Body of pancreas (tissue), 4 donors: ENCODE measurements around the gene MXD3. TPM values are rescaled to one million over a fixed set of nuclear protein-coding genes. Genes with fewer than 3 reads are reported as not detected.

Source experiments
- ATAC-seq: fragments of 150-250 bp; one replicate; pipeline ENCODE4 v1.9.1; 2016
- DNase-seq, 4 donors: peaks; one replicate each; pipeline ENCODE4 v3.0.0-alpha.2; 2019
- H3K27ac ChIP-seq, 4 donors: fragments of 200-600 bp; sonication (generic); 1 replicate in 3 of 4; 2 replicates in 1 of 4; pipeline versions ENCODE4 v1.5.1 to v1.6.1; 2016 to 2019; ENCODE audit warnings: mild to moderate bottlenecking in 1 of 4, mixed read lengths in 1 of 4, moderate library complexity in 1 of 4
- H3K27me3 ChIP-seq, 2 donors: fragments of 200-600 bp; sonication (generic); one replicate each; pipeline ENCODE4 v1.6.0; 2016; ENCODE audit warnings: mild to moderate bottlenecking in 1 of 2
- H3K36me3 ChIP-seq, 2 donors: fragments of 200-600 bp; sonication (generic); replicated peaks in 1 of 2; 2 replicates each; pipeline ENCODE4 v1.5.1; 2016; ENCODE audit warnings: low read depth in 2 of 2; ENCODE audit not compliant: insufficient read depth in 1 of 2
- H3K4me1 ChIP-seq: fragments of 200-600 bp; sonication (generic); one replicate; pipeline ENCODE4 v1.6.0; 2016
- H3K4me3 ChIP-seq, 2 donors: fragments of 200-600 bp; sonication (generic); 1 replicate in 1 of 2; 2 replicates in 1 of 2; pipeline ENCODE4 v1.5.1; 2016 to 2019
- H3K9me3 ChIP-seq, 3 donors: fragments of 200-600 bp; sonication (generic); 1 replicate in 2 of 3; 2 replicates in 1 of 3; pipeline ENCODE4 v1.5.1; 2016
- POLR2A ChIP-seq, 3 donors: fragments of 450-650 bp; IDR thresholded peaks; one replicate each; pipeline ENCODE4 v1.6.1; 2016; ENCODE audit warnings: antibody characterized with exemption in 3 of 3, mild to moderate bottlenecking in 2 of 3
- WGBS, 2 donors: methylation state at CpG; one replicate each; pipeline ENCODE4 v1.1.5; 2017; 5-methylcytosine and 5-hydroxymethylcytosine counted together
- intact Hi-C: fragments of 100-400 bp; cut with DNase I; formaldehyde crosslinking; loops from one replicate; pipeline ENCODE4 v1.15.1; 2023
- total RNA-seq, 2 donors: library from RNA; depleted of rRNA; stranded (reverse); fragments of >200 nt; gene quantifications; one replicate each; pipeline ENCODE4 v1.1.0, GENCODE V29; 2016
- TF ChIP-seq, protein P1 (sequence below), 7 experiments: fragments of 450-650 bp in 4 of 7; fragments of 200-600 bp in 3 of 7; sonication (generic) in 3 of 7; IDR thresholded peaks; one replicate each; pipeline ENCODE4 v1.5.1; 2016 to 2019; ENCODE audit warnings: antibody characterized with exemption in 7 of 7

MXD3 gene
- total RNA-seq, 2 donors from 2014 or later, result 13.2 to 21.4 TPM

DNA sequence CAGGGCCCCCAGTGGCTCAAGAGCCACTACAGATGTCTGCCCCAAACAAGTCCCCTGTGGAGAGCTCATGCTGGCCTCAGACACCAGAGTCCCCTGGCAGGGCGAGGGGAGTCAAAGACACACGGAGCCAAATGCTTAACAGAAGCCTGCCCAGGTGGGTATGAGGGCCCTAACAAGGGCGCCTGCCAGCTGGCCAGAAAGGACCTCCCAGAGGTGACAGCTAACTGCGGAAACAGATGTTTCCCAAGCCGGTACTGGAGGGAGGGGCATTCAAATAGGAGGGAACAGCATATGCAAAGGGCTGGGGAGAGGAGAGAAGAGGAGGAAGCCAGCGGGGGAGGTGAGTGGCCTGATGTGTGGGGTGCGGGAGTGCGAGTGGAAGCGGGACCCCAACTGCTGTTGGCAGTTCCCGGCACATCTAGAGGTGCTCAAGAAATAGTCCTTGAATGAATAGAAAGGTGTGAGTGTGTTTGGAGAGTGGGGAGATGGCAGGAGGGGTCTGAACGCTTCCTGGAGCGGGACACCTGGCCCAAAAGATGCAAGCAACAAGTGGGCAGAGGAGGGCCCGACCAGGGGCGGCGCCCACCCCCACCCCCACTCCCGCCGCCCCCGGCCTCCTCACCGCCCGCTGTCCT lies 824 bp downstream of the MXD3 start:
- Histone ChIP-seq H3K9me3 (no peaks in the 10 kb centered on the region), H3K27me3 (no peaks in the 10 kb centered on the region), H3K27ac (peak overlapping the region in 1 of 4 donors; percentile 69), H3K4me3 (no peak overlapping the region), H3K4me1 (peaks cover 62% of the 10 kb centered on the region), H3K36me3 (peaks cover 0 to 8% of the 10 kb centered on the region in 2 donors)
- 41 to 54% methylated on average over 15 to 20 of the region's 20 CpGs for WGBS, 2 donors
- DNase-seq, result no peak
- intact Hi-C loops, result loop anchor here (5.0 to 10.0 kb wide), 2 partner anchors 66 to 164 kb away; partner anchors contain the start of gene DBN1
- ATAC-seq, result no peak
- TF ChIP-seq, protein P1, sequence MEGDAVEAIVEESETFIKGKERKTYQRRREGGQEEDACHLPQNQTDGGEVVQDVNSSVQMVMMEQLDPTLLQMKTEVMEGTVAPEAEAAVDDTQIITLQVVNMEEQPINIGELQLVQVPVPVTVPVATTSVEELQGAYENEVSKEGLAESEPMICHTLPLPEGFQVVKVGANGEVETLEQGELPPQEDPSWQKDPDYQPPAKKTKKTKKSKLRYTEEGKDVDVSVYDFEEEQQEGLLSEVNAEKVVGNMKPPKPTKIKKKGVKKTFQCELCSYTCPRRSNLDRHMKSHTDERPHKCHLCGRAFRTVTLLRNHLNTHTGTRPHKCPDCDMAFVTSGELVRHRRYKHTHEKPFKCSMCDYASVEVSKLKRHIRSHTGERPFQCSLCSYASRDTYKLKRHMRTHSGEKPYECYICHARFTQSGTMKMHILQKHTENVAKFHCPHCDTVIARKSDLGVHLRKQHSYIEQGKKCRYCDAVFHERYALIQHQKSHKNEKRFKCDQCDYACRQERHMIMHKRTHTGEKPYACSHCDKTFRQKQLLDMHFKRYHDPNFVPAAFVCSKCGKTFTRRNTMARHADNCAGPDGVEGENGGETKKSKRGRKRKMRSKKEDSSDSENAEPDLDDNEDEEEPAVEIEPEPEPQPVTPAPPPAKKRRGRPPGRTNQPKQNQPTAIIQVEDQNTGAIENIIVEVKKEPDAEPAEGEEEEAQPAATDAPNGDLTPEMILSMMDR (IDR thresholded peaks at IDR 0.05), result no peak
- no peak for TF ChIP-seq POLR2A (IDR thresholded peaks at IDR 0.05)

DNA sequence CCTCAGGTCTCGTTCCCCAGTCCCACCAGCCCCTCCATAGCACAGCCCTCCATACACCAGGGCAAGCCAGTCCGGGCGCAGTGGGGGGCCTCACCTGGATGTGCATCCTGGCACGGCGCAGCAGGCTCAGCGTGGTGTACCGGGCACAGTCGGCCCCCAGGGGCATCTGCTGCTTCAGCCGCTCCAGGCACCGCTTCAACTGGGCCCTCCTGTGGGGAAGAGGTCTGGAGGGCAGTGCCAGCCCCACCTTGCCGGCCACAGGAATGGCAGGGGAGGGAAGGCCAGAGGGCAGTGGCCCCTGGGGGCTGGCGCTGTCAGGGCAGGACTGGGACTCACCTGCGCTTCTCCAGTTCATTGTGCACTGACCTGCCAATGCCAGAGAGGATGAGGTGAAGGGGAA lies 1.4 kb downstream of the MXD3 start:
- DNase-seq, result no peak
- H3K4me1 ChIP-seq, result peaks cover 67% of the 10 kb centered on the region

DNA sequence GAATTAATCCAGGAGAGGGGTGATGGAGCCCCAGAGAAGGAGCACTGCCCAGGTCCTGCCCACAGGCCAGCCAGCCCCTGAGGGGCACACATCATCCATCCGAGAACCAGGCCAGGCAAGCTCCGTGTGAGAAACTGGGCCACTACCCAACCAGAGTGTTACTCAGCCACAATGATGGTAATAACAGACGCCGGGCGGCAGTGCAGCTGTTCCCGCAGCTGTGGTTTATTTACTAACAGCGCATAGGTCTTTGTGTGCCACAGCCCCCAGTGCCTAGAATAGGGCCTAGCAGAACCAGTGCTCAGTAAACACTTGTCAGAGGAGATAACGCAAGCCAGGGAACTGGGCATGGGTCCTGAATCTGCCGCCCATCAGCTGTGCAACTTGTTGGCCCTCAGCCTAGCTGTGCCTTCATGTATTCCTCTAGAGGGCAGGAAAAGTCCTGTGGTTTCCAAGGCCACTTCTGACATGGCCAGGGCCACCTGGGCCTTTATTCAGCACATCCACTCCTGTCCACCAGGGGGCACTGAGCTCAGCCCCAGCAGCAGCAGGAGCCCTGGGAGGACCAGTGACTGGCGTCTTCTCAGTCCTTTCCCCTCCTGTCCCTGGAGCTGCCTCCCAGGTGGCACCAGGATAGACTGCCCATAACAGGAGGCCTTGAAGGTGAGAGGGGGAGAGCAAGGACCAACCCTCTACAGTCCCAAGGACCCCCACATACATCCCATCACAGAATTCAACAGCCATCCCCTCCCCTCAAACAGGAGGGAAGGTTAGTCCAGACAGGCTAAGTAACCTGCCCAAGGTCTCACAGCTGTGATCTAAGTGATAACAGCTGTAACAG lies 2.1 kb downstream of the MXD3 start:
- Histone ChIP-seq H3K9me3 (no peaks in the 10 kb centered on the region), H3K4me3 (no peak overlapping the region), H3K27me3 (no peaks in the 10 kb centered on the region), H3K27ac (peak overlapping the region; percentile 50 to 74 (median 60)), H3K4me1 (peaks cover 75% of the 10 kb centered on the region), H3K36me3 (peaks cover 0 to 8% of the 10 kb centered on the region in 2 donors)
- intact Hi-C loops, result loop anchor here (5.0 to 10.0 kb wide), 2 partner anchors 68 to 165 kb away; partner anchors contain the start of gene DBN1
- ATAC-seq (peak; percentile 36), DNase-seq (peak; percentile 69 to 75 (median 70))
- 48 to 55% methylated on average over 10 of the region's 10 CpGs for WGBS, 2 donors
- TF ChIP-seq, protein P1 (IDR thresholded peaks at IDR 0.05), result peak in 6 of 7 experiments; percentile 50 to 73 (median 62)
- no peak for TF ChIP-seq POLR2A (IDR thresholded peaks at IDR 0.05)

More for the DNA sequence above, 1.4 kb downstream of the MXD3 start:
- peaks cover 0 to 8% of the 10 kb centered on the region in 2 donors for H3K36me3 ChIP-seq
- ATAC-seq, result no peak
- intact Hi-C loops, result loop anchor here (5.0 to 10.0 kb wide), 2 partner anchors 67 to 164 kb away; partner anchors contain the start of gene DBN1
- peak overlapping the region in 1 of 4 donors; percentile 69 for H3K27ac ChIP-seq
- H3K4me3 ChIP-seq, result no peak overlapping the region
- H3K9me3 ChIP-seq, result no peaks in the 10 kb centered on the region
- no peak for TF ChIP-seq POLR2A (IDR thresholded peaks at IDR 0.05)
- TF ChIP-seq, protein P1 (IDR thresholded peaks at IDR 0.05), result no peak
- no peaks in the 10 kb centered on the region for H3K27me3 ChIP-seq
- 87 to 91% methylated on average over 7 to 11 of the region's 13 CpGs for WGBS, 2 donors

DNA sequence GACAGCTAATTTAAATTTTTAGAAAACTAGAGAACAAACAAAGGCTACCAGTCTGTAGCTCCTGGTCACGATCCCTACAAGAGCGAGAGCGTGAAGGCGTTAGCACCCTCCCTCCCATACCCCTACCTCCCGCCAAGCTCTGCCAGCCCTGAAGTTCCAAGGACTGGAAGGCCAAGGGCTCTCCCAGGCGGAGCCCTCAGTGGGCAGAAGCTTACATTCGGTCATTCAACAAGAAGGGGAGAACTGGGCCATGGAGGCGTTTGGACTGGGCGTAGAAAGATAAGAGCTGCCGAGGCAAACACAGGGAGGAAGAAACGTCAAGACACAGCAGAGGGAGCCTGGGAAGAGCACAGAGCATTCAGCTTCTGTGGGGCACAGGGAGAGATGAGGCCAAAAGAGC lies 3.0 kb downstream of the MXD3 start:
- peak in 2 of 4 donors; percentile 40 to 44 for DNase-seq
- 45 to 47% methylated on average over 11 of the region's 11 CpGs for WGBS, 2 donors
- Histone ChIP-seq H3K9me3 (no peaks in the 10 kb centered on the region), H3K36me3 (peaks cover 0 to 8% of the 10 kb centered on the region in 2 donors), H3K4me3 (no peak overlapping the region), H3K27me3 (no peaks in the 10 kb centered on the region), H3K4me1 (peaks cover 81% of the 10 kb centered on the region), H3K27ac (peak overlapping the region; percentile 50 to 74 (median 60))
- TF ChIP-seq POLR2A (IDR thresholded peaks at IDR 0.05), result no peak
- TF ChIP-seq, protein P1 (IDR thresholded peaks at IDR 0.05), result no peak
- ATAC-seq, result no peak
- intact Hi-C loops, result no loop called here
